Activated T-cell treated with anti-CD3 and anti-CD28 coated beads, Interleukin-2, amount 50 U/mL, for 4 hours (primary cell): ENCODE data around the gene C4orf51. TPM values are rescaled to one million over a fixed set of nuclear protein-coding genes. Genes with fewer than 3 reads are reported as not detected.

Experiments used
- ATAC-seq, 2 donors: fragments of 200-7000 bp; cut with Tn5 transposase; one replicate each; pipeline ENCODE4 v1.10.0; 2021
- DNase-seq: peaks from one replicate; pipeline ENCODE4 v3.0.0-alpha.2; 2020
- H3K27me3 Mint-ChIP-seq: one replicate; pipeline ENCODE4 v1.8.0; 2021; ENCODE audit warnings: low read depth, mixed read lengths
- H3K36me3 Mint-ChIP-seq: one replicate; pipeline ENCODE4 v1.8.0; 2022; ENCODE audit warnings: mixed read lengths; ENCODE audit not compliant: insufficient read depth
- H3K4me1 Mint-ChIP-seq: one replicate; pipeline ENCODE4 v1.8.0; 2021; ENCODE audit warnings: low read depth, mixed read lengths
- H3K4me3 Mint-ChIP-seq: one replicate; pipeline ENCODE4 v1.8.0; 2021; ENCODE audit warnings: mild to moderate bottlenecking, moderate library complexity, mixed read lengths
- H3K9me3 Mint-ChIP-seq: one replicate; pipeline ENCODE4 v1.8.0; 2021; ENCODE audit warnings: mixed read lengths
- total RNA-seq, 3 donors: library from RNA; stranded (reverse); gene quantifications; one replicate each; pipeline ENCODE4 v1.2.1, GENCODE V29; 2021

The C4orf51 gene
- total RNA-seq, 3 donors from 2014 or later, result not detected

DNA sequence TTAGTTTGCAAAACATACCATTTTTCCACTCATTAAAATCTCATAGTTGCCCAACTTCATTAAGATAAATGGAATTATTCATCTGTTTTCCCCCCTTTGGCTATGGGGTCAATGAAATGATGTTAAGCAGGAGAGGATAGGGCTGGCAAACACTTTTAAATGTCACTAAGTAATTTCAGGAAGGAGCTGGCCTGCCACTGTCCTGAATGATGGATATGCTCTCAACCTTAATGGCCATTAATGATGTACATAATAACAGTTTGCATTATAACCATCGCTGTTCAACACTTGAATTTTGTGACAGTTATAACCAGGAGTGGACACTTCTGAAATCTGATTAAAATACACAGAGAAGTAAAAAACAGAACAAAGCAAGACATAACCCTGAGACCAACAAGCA lies 77.2 kb downstream of the C4orf51 start:
- Mint-ChIP-seq H3K9me3 (no peaks in the 10 kb centered on the region), H3K36me3 (peaks cover 33% of the 10 kb centered on the region), H3K4me3 (no peak overlapping the region), H3K4me1 (peaks cover 9% of the 10 kb centered on the region), H3K27me3 (peaks cover 3% of the 10 kb centered on the region)
- ATAC-seq (no peak), DNase-seq (no peak)

DNA sequence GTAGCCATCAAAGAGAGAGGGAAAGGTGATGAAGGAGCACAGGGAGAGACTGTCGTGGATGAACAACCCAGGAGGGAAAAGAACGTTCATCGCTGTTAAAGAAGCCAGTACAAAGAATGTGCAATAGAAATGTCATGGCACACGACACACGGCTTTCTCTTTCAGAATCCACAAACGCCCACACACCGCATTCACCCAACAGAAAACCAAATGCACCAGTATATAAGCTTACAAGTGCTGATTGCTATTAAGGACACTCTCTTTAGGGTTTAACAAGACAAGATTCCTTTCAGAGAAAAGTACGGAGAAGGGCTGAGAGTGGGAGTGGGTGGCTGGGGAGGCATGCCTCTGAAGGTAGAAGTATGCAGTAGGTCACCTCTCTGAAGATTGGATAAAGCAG lies 80.2 kb downstream of the C4orf51 start:
- Mint-ChIP-seq H3K4me3 (no peak overlapping the region), H3K4me1 (peaks cover 9% of the 10 kb centered on the region), H3K9me3 (no peaks in the 10 kb centered on the region), H3K36me3 (peaks cover 54% of the 10 kb centered on the region), H3K27me3 (no peaks in the 10 kb centered on the region)
- ATAC-seq, result peak in 1 of 2 donors; percentile 28
- DNase-seq, result no peak

DNA sequence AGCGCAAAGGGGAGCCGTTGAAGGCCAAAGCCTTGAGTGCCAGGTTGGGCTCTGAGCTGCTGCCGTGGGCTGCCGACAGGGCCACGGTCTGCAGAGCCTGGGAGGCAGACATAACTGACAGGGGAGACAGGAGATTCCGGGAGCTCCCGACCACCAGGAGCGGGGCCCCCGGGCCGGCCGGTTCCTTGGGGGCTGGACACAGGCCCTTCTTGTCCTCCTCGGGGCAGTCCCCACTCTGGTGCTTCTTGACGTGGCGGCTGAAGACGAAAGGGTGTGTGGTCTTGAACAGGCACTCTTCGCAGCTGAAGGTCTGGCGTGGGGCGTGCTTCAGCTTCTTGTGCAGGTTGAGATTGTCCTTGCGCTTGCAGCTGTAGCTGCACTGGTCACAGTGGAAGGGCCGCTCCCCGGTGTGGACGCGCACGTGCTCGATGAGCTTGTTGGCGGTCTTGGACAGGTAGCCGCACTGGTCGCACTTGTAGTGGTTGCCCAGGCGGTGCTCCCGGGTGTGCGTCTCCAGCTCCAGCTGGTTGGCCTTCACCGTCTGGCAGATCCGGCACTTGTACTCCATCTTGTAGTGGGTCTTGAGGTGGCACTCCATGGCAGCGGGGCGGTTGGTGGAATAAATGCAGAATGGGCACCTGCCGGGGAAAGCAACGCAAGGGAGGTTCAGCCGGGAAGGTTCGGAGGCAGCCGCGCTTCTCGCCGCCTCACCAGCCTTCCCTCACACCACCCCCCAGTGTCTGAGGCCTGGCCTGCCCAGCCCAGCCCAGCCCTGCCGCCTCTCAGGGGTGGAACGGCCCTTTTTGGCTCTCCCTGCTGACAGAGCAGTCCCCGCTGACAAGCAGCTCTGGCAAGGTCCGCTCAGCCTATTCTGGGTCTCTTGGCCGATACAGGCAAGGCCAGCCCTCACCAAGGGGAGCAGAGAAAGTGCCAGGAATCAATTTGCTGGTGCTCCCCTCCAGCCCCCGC lies 81.3 kb downstream of the C4orf51 start:
- DNase-seq (no peak), ATAC-seq (no peak)
- H3K4me3 Mint-ChIP-seq, result no peak overlapping the region
- H3K9me3 Mint-ChIP-seq, result no peaks in the 10 kb centered on the region
- H3K4me1 Mint-ChIP-seq, result peaks cover 5% of the 10 kb centered on the region
- no peaks in the 10 kb centered on the region for H3K27me3 Mint-ChIP-seq
- peaks cover 63% of the 10 kb centered on the region for H3K36me3 Mint-ChIP-seq

DNA sequence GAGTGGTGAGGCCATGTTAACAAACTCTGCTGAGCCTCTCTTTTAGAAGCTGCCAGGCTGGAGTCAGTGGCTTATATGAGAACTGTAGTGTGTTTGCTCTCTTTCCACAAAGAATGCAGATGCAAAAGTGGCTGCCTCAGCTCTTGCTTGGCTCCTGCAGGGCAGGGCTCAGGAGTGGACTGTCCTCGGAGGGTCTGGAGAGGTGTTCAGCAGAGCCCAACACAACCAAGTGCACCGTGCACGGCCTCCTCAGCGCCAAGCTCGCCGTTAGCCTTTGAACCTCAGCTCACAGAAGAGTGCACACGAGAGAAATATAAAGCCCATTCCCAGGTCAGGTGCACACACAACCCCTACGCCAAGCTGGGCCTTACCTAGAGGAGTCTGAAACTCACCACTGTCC lies 82.8 kb downstream of the C4orf51 start:
- no peak for ATAC-seq
- Mint-ChIP-seq H3K9me3 (peaks cover 6% of the 10 kb centered on the region), H3K27me3 (no peaks in the 10 kb centered on the region), H3K4me1 (peaks cover 7% of the 10 kb centered on the region), H3K36me3 (peaks cover 77% of the 10 kb centered on the region), H3K4me3 (no peak overlapping the region)
- no peak for DNase-seq

DNA sequence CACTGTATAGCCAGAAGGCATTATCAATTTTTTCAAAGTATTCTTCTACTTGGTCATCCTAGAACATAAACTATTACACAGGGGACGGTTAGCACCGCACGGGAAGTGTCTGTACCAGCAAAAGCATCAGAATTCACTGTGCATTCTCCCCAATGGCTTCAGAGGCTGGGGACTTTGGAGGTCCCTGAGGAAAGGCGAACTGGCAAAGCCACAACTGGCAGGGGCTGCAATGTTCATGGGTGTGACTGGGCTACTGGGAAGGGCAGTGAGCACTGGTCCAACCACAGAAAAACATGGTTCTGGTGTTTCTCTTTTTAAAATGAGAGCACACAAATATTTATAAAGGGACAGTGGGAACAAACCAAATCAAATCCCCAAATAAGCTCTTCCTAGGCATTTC lies 83.5 kb downstream of the C4orf51 start:
- H3K27me3 Mint-ChIP-seq, result no peaks in the 10 kb centered on the region
- H3K36me3 Mint-ChIP-seq, result peaks cover 78% of the 10 kb centered on the region
- peaks cover 7% of the 10 kb centered on the region for H3K4me1 Mint-ChIP-seq
- DNase-seq (no peak), ATAC-seq (no peak)
- no peak overlapping the region for H3K4me3 Mint-ChIP-seq
- H3K9me3 Mint-ChIP-seq, result peaks cover 6% of the 10 kb centered on the region

DNA sequence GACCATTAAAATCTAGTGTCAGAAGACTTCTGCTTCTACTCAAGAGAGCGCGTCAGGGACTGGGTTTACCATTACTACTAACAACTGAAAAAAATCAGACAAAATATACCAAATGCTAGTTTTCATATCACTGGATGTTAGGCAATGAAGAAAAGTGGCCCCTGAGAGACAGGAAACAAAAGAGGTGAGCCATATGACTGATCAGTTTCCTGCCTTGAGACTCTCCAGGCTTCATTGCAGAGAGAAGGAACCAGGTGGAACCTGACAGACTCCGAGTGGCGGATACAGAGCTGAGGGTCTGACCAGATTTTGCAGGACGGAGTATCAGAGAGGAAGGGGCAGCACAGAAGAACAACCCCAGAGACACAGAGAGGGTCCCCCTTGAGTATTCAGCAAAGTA lies 86.3 kb downstream of the C4orf51 start:
- Mint-ChIP-seq H3K9me3 (peaks cover 6% of the 10 kb centered on the region), H3K36me3 (peaks cover 57% of the 10 kb centered on the region), H3K4me1 (peaks cover 4% of the 10 kb centered on the region), H3K4me3 (no peak overlapping the region), H3K27me3 (no peaks in the 10 kb centered on the region)
- ATAC-seq, result no peak
- DNase-seq, result no peak

DNA sequence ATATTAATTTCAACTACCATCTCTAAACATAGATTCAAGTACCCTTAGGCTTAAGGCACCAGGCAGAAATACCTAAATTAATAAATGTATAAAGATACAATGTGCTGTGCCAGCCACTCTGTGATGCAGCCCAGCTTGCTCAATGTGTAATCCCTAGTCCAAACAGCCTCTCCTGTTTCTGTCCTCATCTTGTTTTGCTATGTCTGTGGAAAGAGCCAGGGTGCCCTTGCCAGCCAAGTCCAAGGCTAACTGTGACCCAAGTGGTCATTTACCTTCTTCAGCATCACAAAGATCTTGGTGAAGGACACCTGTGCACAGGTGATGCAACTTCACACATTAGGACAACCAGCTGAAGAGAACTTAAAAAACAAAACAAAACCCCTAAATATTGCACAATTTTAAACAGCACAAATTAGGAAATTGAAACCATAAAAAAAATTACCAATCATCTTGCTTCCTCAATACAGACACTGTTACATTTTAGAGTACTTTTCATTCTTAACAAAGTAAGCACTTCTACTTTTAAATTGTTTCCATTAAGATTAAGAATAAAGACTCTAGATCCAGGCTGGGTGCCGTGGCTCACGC lies 89.6 kb downstream of the C4orf51 start:
- DNase-seq (no peak), ATAC-seq (no peak)
- H3K9me3 Mint-ChIP-seq, result peaks cover 6% of the 10 kb centered on the region
- H3K36me3 Mint-ChIP-seq, result peaks cover 62% of the 10 kb centered on the region
- H3K4me3 Mint-ChIP-seq, result no peak overlapping the region
- H3K27me3 Mint-ChIP-seq, result no peaks in the 10 kb centered on the region
- H3K4me1 Mint-ChIP-seq, result peaks cover 4% of the 10 kb centered on the region

DNA sequence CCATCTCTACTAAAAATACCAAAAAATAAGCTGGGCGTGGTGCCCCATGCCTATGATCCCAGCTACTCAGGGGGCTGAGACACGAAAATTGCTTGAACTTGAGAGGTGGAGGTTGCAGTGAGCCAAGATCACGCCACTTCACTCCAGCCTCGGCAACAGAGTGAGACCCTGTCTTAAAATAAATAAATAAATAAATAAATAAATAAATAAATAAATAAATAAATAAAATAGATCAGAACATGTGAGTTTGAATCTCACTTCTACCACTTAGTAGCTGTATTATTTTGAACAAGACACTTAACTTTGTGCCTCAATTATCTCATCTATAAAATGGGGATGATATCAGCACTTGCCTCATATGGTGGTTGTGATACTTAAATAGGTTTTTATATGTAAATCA lies 90.2 kb downstream of the C4orf51 start:
- Mint-ChIP-seq H3K27me3 (no peaks in the 10 kb centered on the region), H3K9me3 (peaks cover 6% of the 10 kb centered on the region), H3K4me1 (peaks cover 4% of the 10 kb centered on the region)

DNA sequence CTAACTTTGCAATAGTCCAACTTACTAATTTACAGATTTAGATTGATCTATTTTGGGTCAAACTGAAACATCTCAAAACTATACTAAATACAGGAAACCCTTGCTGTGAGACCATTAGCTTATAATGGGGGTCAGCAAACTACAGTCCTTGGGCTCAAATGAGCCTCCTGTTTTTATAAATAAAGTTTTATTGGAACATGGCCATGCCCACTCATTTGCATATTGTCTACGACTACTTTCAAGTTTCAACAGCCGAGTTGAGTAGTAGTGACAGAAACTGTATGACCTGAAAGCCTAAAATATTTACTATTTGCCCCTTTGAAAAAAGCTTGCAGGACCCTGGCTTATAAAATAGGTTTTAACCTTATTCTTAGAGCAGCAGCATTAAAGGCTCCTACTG lies 92.4 kb downstream of the C4orf51 start:
- Mint-ChIP-seq H3K9me3 (peaks cover 4% of the 10 kb centered on the region), H3K36me3 (peaks cover 46% of the 10 kb centered on the region), H3K4me1 (peaks cover under 1% of the 10 kb centered on the region), H3K27me3 (no peaks in the 10 kb centered on the region), H3K4me3 (no peak overlapping the region)
- ATAC-seq, result no peak
- no peak for DNase-seq

More for the DNA sequence above, 90.2 kb downstream of the C4orf51 start:
- DNase-seq, result no peak
- Mint-ChIP-seq H3K36me3 (peaks cover 57% of the 10 kb centered on the region), H3K4me3 (no peak overlapping the region)
- no peak for ATAC-seq

DNA sequence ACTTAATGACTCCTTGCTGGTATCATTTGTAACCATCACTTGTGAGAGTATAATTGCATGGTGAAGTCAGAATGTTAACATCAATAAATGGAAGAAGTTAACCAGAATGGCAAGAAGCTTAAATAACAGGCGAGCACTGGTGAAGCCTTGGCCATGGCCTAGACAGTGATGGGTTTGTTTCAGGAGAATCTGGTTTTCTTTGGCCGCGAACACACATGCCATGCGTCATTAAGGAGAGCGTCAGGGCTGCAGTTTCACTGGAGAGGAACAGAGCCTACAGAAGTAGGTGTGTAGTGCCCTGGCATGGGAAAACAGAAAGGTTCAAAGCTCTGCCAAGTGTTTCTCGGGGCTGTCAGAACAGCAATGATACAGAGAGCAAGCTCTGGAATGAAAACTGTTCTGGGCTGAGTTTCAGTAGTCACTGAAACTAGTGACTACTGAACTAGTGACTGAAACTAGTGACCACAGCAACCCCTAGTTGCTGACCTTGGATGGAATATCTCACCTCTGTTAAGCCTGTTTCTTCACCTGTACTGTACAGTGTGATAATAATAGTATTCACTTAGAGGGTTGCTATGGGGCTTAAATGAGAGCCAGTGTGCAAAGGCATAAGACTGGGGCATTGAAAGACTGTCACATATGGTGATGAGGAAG lies 93.8 kb downstream of the C4orf51 start:
- no peak overlapping the region for H3K4me3 Mint-ChIP-seq
- H3K27me3 Mint-ChIP-seq, result no peaks in the 10 kb centered on the region
- no peaks in the 10 kb centered on the region for H3K9me3 Mint-ChIP-seq
- DNase-seq (no peak), ATAC-seq (no peak)
- peaks cover 41% of the 10 kb centered on the region for H3K36me3 Mint-ChIP-seq
- H3K4me1 Mint-ChIP-seq, result no peaks in the 10 kb centered on the region

DNA sequence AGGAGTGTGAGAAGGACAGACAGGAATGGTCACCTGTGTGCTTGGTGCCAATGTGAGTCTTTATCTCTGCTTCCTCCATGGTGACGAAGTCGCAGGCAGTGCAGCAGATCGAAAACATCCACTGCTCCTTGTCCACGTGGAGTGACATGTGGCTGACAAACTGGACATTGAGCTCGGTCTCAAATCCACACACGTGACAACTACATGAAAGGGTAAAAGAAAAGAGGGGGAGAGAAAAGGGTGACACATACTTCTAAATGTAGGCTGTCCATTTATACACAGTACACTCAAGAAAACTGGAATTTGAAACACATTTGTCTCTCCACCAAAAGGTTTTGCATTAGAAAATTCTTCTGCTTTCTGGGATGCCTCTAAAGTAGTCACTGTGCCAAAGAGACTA lies 94.5 kb downstream of the C4orf51 start:
- ATAC-seq (no peak), DNase-seq (no peak)
- H3K36me3 Mint-ChIP-seq, result peaks cover 46% of the 10 kb centered on the region
- H3K27me3 Mint-ChIP-seq, result no peaks in the 10 kb centered on the region
- no peaks in the 10 kb centered on the region for H3K4me1 Mint-ChIP-seq
- H3K4me3 Mint-ChIP-seq, result no peak overlapping the region
- no peaks in the 10 kb centered on the region for H3K9me3 Mint-ChIP-seq

DNA sequence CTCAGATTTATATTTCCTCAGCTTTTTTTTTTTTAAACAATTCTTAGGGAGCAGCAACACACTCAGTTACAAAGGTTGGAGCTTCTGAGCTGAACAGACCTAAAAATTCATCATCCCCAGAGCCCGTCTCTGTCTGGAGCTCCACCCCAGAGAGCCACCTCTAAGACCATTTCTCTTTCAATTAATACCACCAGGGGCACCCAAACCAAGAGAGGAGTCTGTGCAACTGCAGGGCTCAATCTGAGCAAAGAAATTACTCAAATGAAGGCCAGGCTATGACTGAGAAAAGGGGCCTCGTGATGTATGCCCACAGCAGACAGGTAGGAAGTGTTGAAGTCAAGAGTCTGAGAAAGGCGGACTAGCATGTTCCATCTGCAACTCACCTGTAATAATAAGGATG lies 95.5 kb downstream of the C4orf51 start:
- no peaks in the 10 kb centered on the region for H3K9me3 Mint-ChIP-seq
- H3K27me3 Mint-ChIP-seq, result no peaks in the 10 kb centered on the region
- DNase-seq (no peak), ATAC-seq (no peak)
- no peak overlapping the region for H3K4me3 Mint-ChIP-seq
- H3K36me3 Mint-ChIP-seq, result peaks cover 50% of the 10 kb centered on the region
- H3K4me1 Mint-ChIP-seq, result no peaks in the 10 kb centered on the region

DNA sequence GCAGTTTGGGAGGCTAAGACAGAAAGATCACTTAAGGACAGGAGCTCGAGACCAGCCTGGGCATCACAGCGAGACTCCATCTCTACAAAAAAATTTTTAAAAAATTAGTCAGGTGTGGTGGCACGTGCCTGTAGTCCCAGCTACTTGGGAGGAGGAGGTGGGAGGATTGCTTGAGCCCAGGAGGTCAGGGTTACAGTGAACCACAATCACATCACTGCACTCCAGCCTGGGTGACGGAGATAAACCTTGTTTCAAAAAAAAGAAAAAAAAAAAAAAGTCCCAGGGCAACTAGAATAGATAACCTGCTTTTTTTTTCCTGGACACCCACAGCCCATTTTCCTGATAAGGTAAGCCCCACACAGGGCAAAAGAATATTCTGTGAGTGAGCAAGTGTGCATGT lies 96.3 kb downstream of the C4orf51 start:
- no peaks in the 10 kb centered on the region for H3K4me1 Mint-ChIP-seq
- H3K9me3 Mint-ChIP-seq, result no peaks in the 10 kb centered on the region
- no peak overlapping the region for H3K4me3 Mint-ChIP-seq
- H3K36me3 Mint-ChIP-seq, result peaks cover 50% of the 10 kb centered on the region
- DNase-seq, result no peak
- H3K27me3 Mint-ChIP-seq, result no peaks in the 10 kb centered on the region
- ATAC-seq, result no peak

DNA sequence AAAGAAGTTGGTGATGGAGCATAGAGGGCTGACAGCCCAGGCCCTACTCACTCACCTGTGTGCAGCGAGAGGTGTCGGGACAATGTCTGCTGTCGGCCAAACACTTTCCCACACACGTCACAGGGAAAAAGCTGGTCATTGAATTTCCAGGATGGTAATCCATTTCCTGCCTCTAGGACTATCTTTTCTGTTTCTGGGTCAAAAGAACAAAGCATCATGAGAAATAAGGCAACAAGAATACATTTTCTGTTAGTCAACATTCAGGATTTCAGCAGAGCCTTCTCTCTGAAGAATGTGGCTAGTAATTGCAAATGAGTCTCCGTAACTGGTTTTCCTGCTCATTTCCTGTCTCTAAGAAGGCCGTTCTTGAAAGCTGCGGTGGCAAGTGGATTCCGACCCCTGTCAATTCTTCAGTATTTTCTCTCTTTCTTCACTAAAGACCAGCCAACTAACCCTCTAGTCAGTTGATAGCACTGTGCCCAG lies 99.4 kb downstream of the C4orf51 start:
- Mint-ChIP-seq H3K9me3 (peaks cover 5% of the 10 kb centered on the region), H3K27me3 (no peaks in the 10 kb centered on the region), H3K4me3 (no peak overlapping the region), H3K36me3 (peaks cover 44% of the 10 kb centered on the region), H3K4me1 (peaks cover 6% of the 10 kb centered on the region)
- ATAC-seq (no peak), DNase-seq (no peak)
